H1 (cell line): Measurements from ENCODE around the gene C1orf115. TPM values are rescaled to one million over a fixed set of nuclear protein-coding genes. Genes with fewer than 3 reads are reported as not detected.

Experiments
- CTCF ChIA-PET: fragments of 300-600 bp; sonication (Branson Sonifier 250); formaldehyde crosslinking; loops from one replicate; lab custom pipeline; 2021; ENCODE audit not compliant: partially characterized antibody; lab: Charles Lee
- POLR2A ChIA-PET: fragments of 300-600 bp; sonication (Branson Sonifier 250); formaldehyde crosslinking; loops from one replicate; lab custom pipeline; 2021; ENCODE audit warnings: inconsistent platforms; ENCODE audit not compliant: partially characterized antibody; lab: Charles Lee
- DNase-seq, 2 experiments: peaks; one replicate each; pipeline versions ENCODE4 v3.0.0 to v3.0.0-alpha.2; 2010 to 2022; ENCODE audit warnings: low spot score in 2 of 2, low read depth in 1 of 2, mixed read lengths in 1 of 2
- FAIRE-seq: peaks from 2 replicates; lab custom pipeline; 2011; peaks lifted over from hg19 to GRCh38; lab: Jason Lieb, UNC
- H2AFZ ChIP-seq: 2 replicates; pipeline ENCODE4 v1.8.1; 2012; ENCODE audit warnings: low read length, inconsistent platforms
- H2AK5ac ChIP-seq: 2 replicates; pipeline ENCODE4 v1.6.1; 2013; ENCODE audit warnings: low read depth, low read length
- H2BK120ac ChIP-seq: replicated peaks from 2 replicates; pipeline ENCODE3; 2013; ENCODE audit warnings: low read depth, low read length, inconsistent platforms
- H2BK12ac ChIP-seq: 2 replicates; pipeline ENCODE4 v1.6.1; 2013; ENCODE audit warnings: low read depth, low read length
- H2BK15ac ChIP-seq: 2 replicates; pipeline ENCODE4 v1.6.1; 2013; ENCODE audit warnings: low read length
- H2BK20ac ChIP-seq: 2 replicates; pipeline ENCODE4 v1.6.1; 2013; ENCODE audit warnings: low read length
- H2BK5ac ChIP-seq: 2 replicates; pipeline ENCODE4 v1.6.1; 2013; ENCODE audit warnings: low read depth, low read length
- H3K14ac ChIP-seq: 2 replicates; pipeline ENCODE4 v1.6.1; 2013; ENCODE audit warnings: inconsistent platforms; ENCODE audit not compliant: insufficient read length
- H3K18ac ChIP-seq: 2 replicates; pipeline ENCODE4 v1.6.1; 2013; ENCODE audit warnings: low read length; ENCODE audit errors: extremely low read depth
- H3K23ac ChIP-seq: 2 replicates; pipeline ENCODE4 v1.6.1; 2013; ENCODE audit warnings: inconsistent platforms; ENCODE audit not compliant: insufficient read length
- H3K23me2 ChIP-seq: 2 replicates; pipeline ENCODE4 v1.6.1; 2013; ENCODE audit warnings: low read depth, low read length
- H3K27ac ChIP-seq: 2 replicates; pipeline ENCODE4 v1.6.1; 2011; ENCODE audit warnings: low read depth, low read length, inconsistent platforms
- H3K27me3 ChIP-seq, 4 experiments: replicated peaks in 1 of 4; 1 replicate in 1 of 4; 2 replicates in 3 of 4; pipeline versions ENCODE4 v1.6.1 to v1.8.1; 2011 to 2013; ENCODE audit warnings: low read length in 3 of 4, mild to moderate bottlenecking in 3 of 4, inconsistent platforms in 2 of 4, mixed read lengths in 2 of 4, moderate library complexity in 1 of 4; ENCODE audit not compliant: control insufficient read depth in 3 of 4, insufficient read depth in 3 of 4; ENCODE audit errors: extremely low read depth in 1 of 4
- H3K36me3 ChIP-seq, 4 experiments: 2 replicates each; pipeline versions ENCODE4 v1.6.1 to v1.8.1; 2011 to 2013; ENCODE audit warnings: mild to moderate bottlenecking in 4 of 4, low read length in 3 of 4, moderate library complexity in 2 of 4, control low read depth in 1 of 4, inconsistent platforms in 1 of 4; ENCODE audit not compliant: insufficient read depth in 4 of 4, control insufficient read depth in 2 of 4
- H3K4ac ChIP-seq: replicated peaks from 2 replicates; pipeline ENCODE3; 2013; ENCODE audit warnings: low read length, low read depth, mixed read lengths, inconsistent platforms; ENCODE audit not compliant: insufficient read length
- H3K4me1 ChIP-seq, 4 experiments: replicated peaks in 1 of 4; 1 replicate in 1 of 4; 2 replicates in 3 of 4; pipeline versions ENCODE4 v1.6.1 to v1.8.1; 2011 to 2013; ENCODE audit warnings: low read length in 3 of 4, inconsistent platforms in 2 of 4, mixed read lengths in 1 of 4; ENCODE audit not compliant: insufficient read depth in 4 of 4, control insufficient read depth in 3 of 4
- H3K4me2 ChIP-seq, 2 experiments: 2 replicates each; pipeline versions ENCODE4 v1.6.1 to v1.8.1; 2011 to 2013; ENCODE audit warnings: low read depth in 2 of 2, low read length in 2 of 2, control low read depth in 1 of 2, inconsistent platforms in 1 of 2, mild to moderate bottlenecking in 1 of 2; ENCODE audit not compliant: insufficient read depth in 1 of 2
- H3K4me3 ChIP-seq, 4 experiments: fragments of 200-600, 300-600 bp in 1 of 4; sonication (generic), shearing (Covaris generic), sonication (Bioruptor Twin) in 1 of 4; 2 replicates each; pipeline versions ENCODE4 v1.5.1 to v1.8.1; 2011 to 2016; ENCODE audit warnings: low read length in 4 of 4, low read depth in 3 of 4, control low read depth in 2 of 4, inconsistent platforms in 2 of 4, mild to moderate bottlenecking in 2 of 4, mixed read lengths in 1 of 4, moderate library complexity in 1 of 4; ENCODE audit not compliant: insufficient read depth in 2 of 4; ENCODE audit errors: extremely low read depth in 1 of 4
- H3K56ac ChIP-seq: replicated peaks from 2 replicates; pipeline ENCODE3; 2013; ENCODE audit warnings: low read depth, mild to moderate bottlenecking, mixed read lengths, low read length, inconsistent platforms; ENCODE audit not compliant: insufficient read length
- H3K79me1 ChIP-seq: 2 replicates; pipeline ENCODE4 v1.6.1; 2013; ENCODE audit warnings: low read depth, low read length, control low read depth
- H3K79me2 ChIP-seq, 2 experiments: 2 replicates each; pipeline versions ENCODE4 v1.6.1 to v1.8.1; 2012 to 2013; ENCODE audit warnings: low read length in 2 of 2, mild to moderate bottlenecking in 2 of 2, inconsistent platforms in 1 of 2; ENCODE audit not compliant: insufficient read depth in 2 of 2, control insufficient read depth in 1 of 2
- H3K9ac ChIP-seq, 4 experiments: replicated peaks in 1 of 4; 1 replicate in 1 of 4; 2 replicates in 3 of 4; pipeline versions ENCODE4 v1.6.1 to v1.8.1; 2011 to 2013; ENCODE audit warnings: low read depth in 3 of 4, low read length in 3 of 4, control low read depth in 2 of 4, mild to moderate bottlenecking in 2 of 4, moderate library complexity in 2 of 4, inconsistent platforms in 1 of 4; ENCODE audit errors: extremely low read depth in 1 of 4
- H3K9me3 ChIP-seq, 2 experiments: 2 replicates each; pipeline versions ENCODE4 v1.6.1 to v1.8.1; 2012 to 2013; ENCODE audit warnings: mild to moderate bottlenecking in 2 of 2, moderate library complexity in 2 of 2, control low read depth in 1 of 2, inconsistent platforms in 1 of 2, low read depth in 1 of 2, low read length in 1 of 2, mixed read lengths in 1 of 2; ENCODE audit not compliant: insufficient read depth in 2 of 2
- H4K20me1 ChIP-seq, 2 experiments: replicated peaks in 1 of 2; 2 replicates each; pipeline versions ENCODE3 to v1.8.1; 2011 to 2013; ENCODE audit warnings: inconsistent platforms in 2 of 2, low read length in 2 of 2, mild to moderate bottlenecking in 1 of 2; ENCODE audit not compliant: insufficient read depth in 2 of 2, control insufficient read depth in 1 of 2
- H4K5ac ChIP-seq: 2 replicates; pipeline ENCODE4 v1.6.1; 2013; ENCODE audit warnings: low read length, low read depth, mixed read lengths, inconsistent platforms; ENCODE audit not compliant: insufficient read length
- H4K8ac ChIP-seq: 2 replicates; pipeline ENCODE4 v1.8.0; 2013; ENCODE audit warnings: mild to moderate bottlenecking, moderate library complexity, low read length, inconsistent platforms; ENCODE audit not compliant: insufficient read depth; ENCODE audit errors: extremely low read depth
- H4K91ac ChIP-seq: replicated peaks from 2 replicates; pipeline ENCODE3; 2013; ENCODE audit warnings: low read length, mixed read lengths, inconsistent platforms; ENCODE audit not compliant: insufficient read length
- CHD1 ChIP-seq: IDR thresholded peaks from 2 replicates; pipeline ENCODE4 v1.6.1; 2012; ENCODE audit warnings: low read depth, low read length, improper control_type of control experiment
- EZH2 ChIP-seq: fragments of 200-600 bp; sonication (generic); IDR thresholded peaks from 2 replicates; pipeline ENCODE4 v1.7.1; 2012; ENCODE audit warnings: low read depth, mild to moderate bottlenecking, moderate library complexity, low read length, inconsistent platforms; ENCODE audit not compliant: severe bottlenecking
- GABPA ChIP-seq: IDR thresholded peaks from 2 replicates; pipeline ENCODE4 v1.6.1; 2011; ENCODE audit warnings: mild to moderate bottlenecking, low read length, moderate library complexity, borderline replicate concordance; ENCODE audit not compliant: insufficient read depth
- GTF2F1 ChIP-seq: IDR thresholded peaks from 2 replicates; pipeline ENCODE4 v1.6.1; 2012; ENCODE audit warnings: low read depth, low read length, improper control_type of control experiment, borderline replicate concordance
- HDAC2 ChIP-seq, 2 experiments: fragments of 300-600 bp in 1 of 2; sonication (generic) in 1 of 2; IDR thresholded peaks; 2 replicates each; pipeline ENCODE4 v1.6.1; 2011 to 2012; ENCODE audit warnings: low read depth in 2 of 2, low read length in 2 of 2, mild to moderate bottlenecking in 2 of 2, moderate library complexity in 2 of 2, borderline replicate concordance in 1 of 2, inconsistent platforms in 1 of 2
- POLR2AphosphoS5 ChIP-seq: IDR thresholded peaks from 2 replicates; pipeline ENCODE4 v1.6.1; 2011; ENCODE audit warnings: low read depth, low read length
- RBBP5 ChIP-seq: IDR thresholded peaks from 2 replicates; pipeline ENCODE4 v1.7.1; 2012; ENCODE audit warnings: low read depth, mild to moderate bottlenecking, inconsistent platforms, low read length, moderate library complexity, borderline replicate concordance
- RXRA ChIP-seq: IDR thresholded peaks from 2 replicates; pipeline ENCODE4 v1.6.1; 2011; ENCODE audit warnings: low read depth, mild to moderate bottlenecking, low read length, moderate library complexity; ENCODE audit not compliant: insufficient read depth
- SP4 ChIP-seq: IDR thresholded peaks from 2 replicates; pipeline ENCODE4 v1.6.1; 2012; ENCODE audit warnings: low read length, inconsistent platforms
- TAF7 ChIP-seq: optimal IDR thresholded peaks from 2 replicates; pipeline ENCODE3; 2011; ENCODE audit warnings: low read depth, mild to moderate bottlenecking, inconsistent platforms, low read length, moderate library complexity, borderline replicate concordance
- USF2 ChIP-seq: IDR thresholded peaks from 2 replicates; pipeline ENCODE4 v1.6.1; 2011; ENCODE audit warnings: low read length, improper control_type of control experiment
- polyA plus RNA-seq, 7 experiments: library from polyadenylated mRNA; depleted of rRNA in 3 of 7; stranded (reverse) in 5 of 7; unstranded in 2 of 7; fragments of >200 nt in 5 of 7; fragments of 200-250 nt in 2 of 7; gene quantifications; 1 replicate in 5 of 7; 2 replicates in 1 of 7; 4 replicates in 1 of 7; pipeline versions ENCODE4 v1.2.1 to v1.2.3, GENCODE V29; 2011 to 2013; ENCODE audit warnings: missing spikeins in 2 of 7, mixed read lengths in 2 of 7
- total RNA-seq: library from RNA; stranded (reverse); fragmentation: NEBNext Ultra II Directional; extraction: Animal tissue kit (Norgen Biotek cat#: 25700); gene quantifications from 2 replicates; pipeline ENCODE4 v1.2.1, GENCODE V29; 2021

Gene C1orf115
- total and polyA plus RNA-seq, 2 of the 8 experiments (the other 6 are each of a cell fraction or from before 2014, with no cell fraction given) = 3.5 to 5.6 TPM

GRCh38 chr1:220669005-220669404 is 21.2 kb upstream of the C1orf115 start (continued):
- no peak for TF ChIP-seq POLR2AphosphoS5

- no peak overlapping the region for H4K91ac ChIP-seq
- no peaks in the 10 kb centered on the region for H3K36me3 ChIP-seq
- no peak overlapping the region for H4K5ac ChIP-seq
- H3K56ac ChIP-seq = no peak overlapping the region
- peaks cover 0 to 2% (median 0%) of the 10 kb centered on the region in 4 experiments; a peak in 1 of 7 replicates for H3K4me1 ChIP-seq
- H2BK20ac ChIP-seq = no peak overlapping the region
- H3K9me3 ChIP-seq = no peaks in the 10 kb centered on the region
- no peak overlapping the region for H2BK12ac ChIP-seq
- no peaks in the 10 kb centered on the region for H4K20me1 ChIP-seq
- H3K79me1 ChIP-seq = no peaks in the 10 kb centered on the region
- FAIRE-seq (no peak), DNase-seq (no peak)
- CTCF ChIA-PET = interaction anchor here (0.6 to 1.3 kb wide), 4 partner anchors 9 to 598 kb away, joined by 3 read pairs; no protein-coding TSS in a partner anchor
- H3K79me2 ChIP-seq = no peaks in the 10 kb centered on the region
- H2BK120ac ChIP-seq = no peak overlapping the region
- H2BK5ac ChIP-seq = no peak overlapping the region
- H3K27ac ChIP-seq = no peak overlapping the region
- H3K14ac ChIP-seq = no peak overlapping the region
- H3K9ac ChIP-seq = no peak overlapping the region
- no peak overlapping the region for H3K4ac ChIP-seq
- H2AFZ ChIP-seq = no peak overlapping the region
- H2AK5ac ChIP-seq = no peak overlapping the region
- no peak overlapping the region for H3K4me3 ChIP-seq
- no peak overlapping the region for H3K18ac ChIP-seq
- POLR2A ChIA-PET = no interaction called here
- no peaks in the 10 kb centered on the region for H3K27me3 ChIP-seq
- H4K8ac ChIP-seq = no peak overlapping the region
- H3K23ac ChIP-seq = no peak overlapping the region
- no peak overlapping the region for H3K4me2 ChIP-seq
- H3K23me2 ChIP-seq = no peaks in the 10 kb centered on the region
- H2BK15ac ChIP-seq = no peak overlapping the region
- TF ChIP-seq GABPA = no peak
- TF ChIP-seq RBBP5 = no peak
- TF ChIP-seq EZH2 = no peak
- TF ChIP-seq CHD1 = no peak
- TF ChIP-seq RXRA = no peak
- no peak for TF ChIP-seq SP4
- no peak for TF ChIP-seq TAF7
- TF ChIP-seq GTF2F1 = no peak
- TF ChIP-seq USF2 = no peak
- no peak for TF ChIP-seq HDAC2 (IDR thresholded peaks at IDR 0.05; ENCODE audit: borderline replicate concordance in 1 of 2, low read depth in 2 of 2, low read length in 2 of 2)
Observed at GRCh38 chr1:220670365-220670764, 19.8 kb upstream of the C1orf115 start.
